MG63 (cell line): ENCODE data around the gene TNFAIP3. TPM values are rescaled to one million over a fixed set of nuclear protein-coding genes. Genes with fewer than 3 reads are reported as not detected.

Source experiments
- DNase-seq: peaks from one replicate; pipeline ENCODE4 v3.0.0-alpha.2; 2020
- H3K27me3 ChIP-seq: fragments of 250-450 bp; sonication (Bioruptor Pico); 2 replicates; pipeline ENCODE4 v1.5.1; 2020; ENCODE audit warnings: mild to moderate bottlenecking, moderate library complexity
- H3K36me3 ChIP-seq: fragments of 250-450 bp; sonication (Bioruptor Pico); 2 replicates; pipeline ENCODE4 v1.5.1; 2020; ENCODE audit warnings: mild to moderate bottlenecking, moderate library complexity
- H3K4me3 ChIP-seq: fragments of 250-450 bp; sonication (Bioruptor Pico); 2 replicates; pipeline ENCODE4 v1.5.1; 2020; ENCODE audit warnings: mild to moderate bottlenecking, moderate library complexity
- H3K9me3 ChIP-seq: fragments of 250-450 bp; sonication (Bioruptor Pico); 2 replicates; pipeline ENCODE4 v1.5.1; 2020; ENCODE audit warnings: mild to moderate bottlenecking, moderate library complexity
- total RNA-seq: library from RNA; depleted of rRNA; stranded (reverse); fragments of >200 nt; shearing (Covaris generic); gene quantifications from 2 replicates; pipeline ENCODE4 v1.2.3, GENCODE V29; 2014; ENCODE audit warnings: low replicate concordance

TNFAIP3 gene
- total RNA-seq, 1 experiment from 2014 or later = 2.4 TPM

DNA sequence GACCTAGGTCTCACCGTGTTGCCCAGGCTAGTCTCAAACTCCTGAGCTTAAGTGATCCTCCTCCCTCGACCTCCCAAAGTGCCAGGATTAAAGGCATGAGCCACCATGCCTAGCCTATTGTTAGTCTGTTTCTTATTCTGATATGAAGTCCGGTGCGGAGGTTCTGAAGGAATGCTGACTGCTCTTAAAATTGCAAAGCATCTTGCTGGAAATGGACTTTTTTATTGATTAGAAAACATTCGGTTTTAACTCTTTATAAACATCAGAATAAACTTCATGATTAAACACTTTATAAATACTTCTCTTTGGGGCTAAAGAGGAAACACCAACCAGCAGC is 3.2 kb downstream of the TNFAIP3 start:
- Histone ChIP-seq H3K27me3 (no peaks in the 10 kb centered on the region), H3K4me3 (no peak overlapping the region), H3K9me3 (peaks cover 2% of the 10 kb centered on the region; the same call in 1 of the 2 replicates), H3K36me3 (peaks cover 18% of the 10 kb centered on the region)
- DNase-seq = no peak

DNA sequence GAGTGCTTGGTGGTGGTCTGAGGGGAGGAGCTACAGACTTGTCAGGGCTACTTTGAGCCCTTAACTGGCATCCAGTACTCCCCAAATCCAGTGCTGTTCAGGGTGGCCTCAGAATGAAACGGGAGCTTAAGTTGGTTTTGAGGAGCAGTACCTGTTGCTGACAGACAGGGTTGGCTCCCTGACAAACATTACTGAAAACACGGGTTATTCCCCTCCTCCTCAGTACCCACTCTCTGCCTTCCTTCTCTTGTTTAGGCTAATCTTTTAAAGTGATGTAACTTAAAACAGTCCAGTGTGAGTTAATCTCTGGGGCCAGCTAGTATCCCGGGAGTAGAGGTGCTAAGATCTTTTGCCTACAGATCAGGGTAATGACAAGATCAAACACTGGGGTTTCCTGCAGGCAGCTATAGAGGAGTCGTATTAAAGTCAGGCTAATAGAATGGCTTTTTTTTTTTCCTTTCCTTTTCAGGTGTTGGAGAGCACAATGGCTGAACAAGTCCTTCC is 3.7 kb downstream of the TNFAIP3 start:
- H3K27me3 ChIP-seq = no peaks in the 10 kb centered on the region
- DNase-seq = no peak
- H3K4me3 ChIP-seq = no peak overlapping the region
- peaks cover 2% of the 10 kb centered on the region; the same call in 1 of the 2 replicates for H3K9me3 ChIP-seq
- H3K36me3 ChIP-seq = peaks cover 21% of the 10 kb centered on the region

DNA sequence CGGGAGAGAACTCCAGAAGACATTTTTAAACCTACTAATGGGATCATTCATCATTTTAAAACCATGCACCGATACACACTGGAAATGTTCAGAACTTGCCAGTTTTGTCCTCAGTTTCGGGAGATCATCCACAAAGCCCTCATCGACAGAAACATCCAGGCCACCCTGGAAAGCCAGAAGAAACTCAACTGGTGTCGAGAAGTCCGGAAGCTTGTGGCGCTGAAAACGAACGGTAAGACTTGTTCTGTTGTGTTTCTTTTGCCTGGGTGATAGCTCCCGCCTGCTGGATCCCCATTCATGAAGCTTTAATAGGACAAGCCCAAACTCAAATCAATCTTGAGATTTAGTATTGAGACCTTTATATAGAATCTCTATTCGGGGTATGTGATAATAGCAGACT is 4.2 kb downstream of the TNFAIP3 start:
- Histone ChIP-seq H3K9me3 (peaks cover 2% of the 10 kb centered on the region; the same call in 1 of the 2 replicates), H3K27me3 (no peaks in the 10 kb centered on the region), H3K4me3 (no peak overlapping the region), H3K36me3 (peaks cover 26% of the 10 kb centered on the region)
- no peak for DNase-seq

DNA sequence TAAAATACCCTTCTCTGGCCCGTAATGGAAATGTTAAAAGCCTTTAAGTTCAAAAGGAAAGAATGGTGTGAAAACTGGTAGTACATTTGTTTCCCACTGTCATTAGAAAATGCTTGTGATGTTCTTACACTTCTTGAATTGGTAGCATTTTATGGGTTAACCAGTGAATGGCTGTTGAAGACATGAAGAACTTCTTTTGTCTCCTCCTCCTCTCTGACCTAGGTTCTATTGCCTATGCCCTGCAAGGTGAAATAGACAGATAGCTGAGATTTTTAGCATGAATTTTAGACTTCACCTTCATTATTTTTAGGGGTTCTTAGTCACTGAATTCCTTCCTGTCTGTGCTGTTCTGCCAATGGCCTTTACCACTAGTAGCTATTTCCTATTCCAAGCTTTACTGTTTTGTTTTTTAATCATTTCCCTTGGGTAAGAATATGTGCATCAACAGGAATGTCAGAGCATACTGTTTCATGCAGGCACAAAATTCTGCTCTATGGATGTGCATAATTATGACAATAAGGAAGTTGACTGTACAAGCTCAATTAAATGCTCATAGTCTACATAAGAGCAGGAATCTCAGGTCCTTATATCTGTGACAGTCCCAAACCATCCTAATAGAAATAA is 4.9 kb downstream of the TNFAIP3 start:
- peaks cover 31% of the 10 kb centered on the region for H3K36me3 ChIP-seq
- H3K9me3 ChIP-seq = peaks cover 2% of the 10 kb centered on the region; the same call in 1 of the 2 replicates
- no peak for DNase-seq
- no peaks in the 10 kb centered on the region for H3K27me3 ChIP-seq
- H3K4me3 ChIP-seq = no peak overlapping the region

DNA sequence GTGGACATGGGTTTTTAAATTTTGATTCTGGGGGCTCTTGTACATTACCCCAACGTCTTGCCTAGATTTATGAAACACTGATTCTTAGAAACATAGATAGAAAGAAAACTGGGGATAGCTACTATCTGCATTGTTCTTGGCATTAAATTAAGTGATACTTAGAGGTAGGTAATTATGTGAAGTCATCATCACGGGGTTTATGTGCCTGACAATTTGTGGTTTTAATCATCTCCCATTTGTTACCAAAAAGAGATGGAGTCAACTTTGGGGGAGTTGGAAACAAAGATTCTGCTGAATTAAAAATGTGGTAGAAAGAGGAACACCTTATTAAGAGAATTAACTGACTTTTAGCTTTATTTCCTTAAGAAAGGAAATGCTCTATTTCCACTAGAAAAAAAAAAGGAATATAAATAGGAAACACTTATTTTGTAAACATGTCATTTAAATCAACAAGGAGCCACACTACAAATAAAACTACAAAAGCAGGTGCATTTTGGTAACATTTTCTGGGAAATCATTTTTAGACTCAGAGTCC is 5.6 kb downstream of the TNFAIP3 start:
- no peak overlapping the region for H3K4me3 ChIP-seq
- DNase-seq = no peak
- H3K27me3 ChIP-seq = no peaks in the 10 kb centered on the region
- H3K36me3 ChIP-seq = peaks cover 38% of the 10 kb centered on the region
- peaks cover 2% of the 10 kb centered on the region; the same call in 1 of the 2 replicates for H3K9me3 ChIP-seq

DNA sequence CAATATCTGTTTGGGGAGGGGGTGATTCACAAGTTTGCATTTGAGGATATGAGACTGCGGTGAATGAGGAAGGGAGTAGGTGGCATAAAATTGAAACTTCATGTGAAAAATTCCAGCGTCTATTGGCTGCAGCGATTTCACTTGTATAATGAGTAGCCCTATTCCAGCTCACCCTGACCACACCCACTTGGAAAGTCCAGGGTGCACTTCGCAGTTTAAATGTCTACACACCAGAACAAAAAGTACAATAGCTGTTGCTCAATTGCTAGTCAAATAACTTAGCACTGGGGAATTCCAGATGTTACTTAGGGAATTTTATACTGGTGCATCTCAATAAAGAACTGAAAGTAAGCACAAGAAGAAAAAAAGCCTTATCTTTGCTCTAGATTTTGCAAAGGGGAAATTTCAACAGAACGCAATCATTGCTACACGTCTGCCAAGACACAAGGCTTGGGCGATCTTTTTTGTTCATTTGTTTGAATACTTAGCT is 6.3 kb downstream of the TNFAIP3 start:
- DNase-seq = peak; percentile 33
- Histone ChIP-seq H3K27me3 (no peaks in the 10 kb centered on the region), H3K36me3 (peaks cover 43% of the 10 kb centered on the region), H3K4me3 (no peak overlapping the region), H3K9me3 (peaks cover 2% of the 10 kb centered on the region; the same call in 1 of the 2 replicates)

DNA sequence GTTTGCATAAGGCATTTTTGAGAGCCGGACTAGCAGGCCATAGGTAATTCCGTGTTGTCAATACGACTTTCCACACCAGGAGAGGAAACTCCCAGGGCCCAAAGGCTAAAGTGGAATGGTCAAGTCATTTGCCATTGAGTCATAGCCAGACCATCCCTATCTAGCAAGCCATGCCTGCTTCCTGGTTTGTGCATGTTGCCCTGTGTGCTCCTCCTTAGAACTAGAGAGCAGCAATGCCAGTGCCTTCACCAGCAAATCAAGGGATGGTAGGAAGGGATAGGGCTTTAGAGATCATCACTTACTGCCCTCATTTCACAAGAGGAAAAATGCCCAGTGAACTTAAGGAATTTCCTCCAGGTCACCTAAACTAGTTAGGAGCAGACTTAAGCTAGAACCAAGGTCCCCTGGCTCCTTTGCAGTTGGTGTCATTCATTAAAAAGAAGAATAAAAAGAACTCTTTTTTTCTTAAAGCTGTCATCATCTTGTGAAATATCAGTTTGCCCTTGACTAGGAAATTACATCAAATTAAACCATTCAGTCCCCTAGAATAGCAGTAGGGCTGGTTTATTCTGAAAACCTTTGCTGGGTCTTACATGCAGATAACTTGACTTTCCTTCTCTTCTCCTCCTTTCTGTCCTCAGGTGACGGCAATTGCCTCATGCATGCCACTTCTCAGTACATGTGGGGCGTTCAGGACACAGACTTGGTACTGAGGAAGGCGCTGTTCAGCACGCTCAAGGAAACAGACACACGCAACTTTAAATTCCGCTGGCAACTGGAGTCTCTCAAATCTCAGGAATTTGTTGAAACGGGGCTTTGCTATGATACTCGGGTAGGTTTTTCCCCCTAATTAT is 7.4 kb downstream of the TNFAIP3 start:
- peaks cover 2% of the 10 kb centered on the region; the same call in 1 of the 2 replicates for H3K9me3 ChIP-seq
- no peak overlapping the region for H3K4me3 ChIP-seq
- no peak for DNase-seq
- peaks cover 47% of the 10 kb centered on the region for H3K36me3 ChIP-seq
- H3K27me3 ChIP-seq = no peaks in the 10 kb centered on the region

DNA sequence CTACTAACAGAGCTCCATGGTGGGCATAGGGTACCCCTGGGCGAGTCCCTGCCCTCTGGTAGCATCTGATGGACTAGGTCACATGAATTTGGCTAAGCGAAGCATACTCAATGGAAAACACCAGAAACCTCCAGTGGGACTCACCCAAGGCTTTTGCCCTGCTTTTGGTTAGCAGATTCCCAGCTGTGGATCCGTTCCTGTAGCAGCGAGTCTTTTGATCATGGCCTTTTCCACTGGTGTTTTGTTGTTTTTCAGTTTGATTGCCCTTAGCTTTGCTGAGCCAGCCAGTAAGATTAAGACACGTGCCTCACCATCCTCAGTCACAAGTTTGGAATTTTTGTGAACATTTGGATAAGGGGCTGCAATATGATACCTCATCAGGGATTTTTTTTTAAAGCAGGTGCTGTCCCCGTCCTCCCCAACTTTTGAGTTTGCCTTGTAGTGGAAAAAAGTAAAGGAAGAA is 8.0 kb downstream of the TNFAIP3 start:
- H3K36me3 ChIP-seq = peaks cover 47% of the 10 kb centered on the region
- H3K4me3 ChIP-seq = no peak overlapping the region
- no peak for DNase-seq
- H3K9me3 ChIP-seq = peaks cover 2% of the 10 kb centered on the region; the same call in 1 of the 2 replicates
- H3K27me3 ChIP-seq = no peaks in the 10 kb centered on the region

DNA sequence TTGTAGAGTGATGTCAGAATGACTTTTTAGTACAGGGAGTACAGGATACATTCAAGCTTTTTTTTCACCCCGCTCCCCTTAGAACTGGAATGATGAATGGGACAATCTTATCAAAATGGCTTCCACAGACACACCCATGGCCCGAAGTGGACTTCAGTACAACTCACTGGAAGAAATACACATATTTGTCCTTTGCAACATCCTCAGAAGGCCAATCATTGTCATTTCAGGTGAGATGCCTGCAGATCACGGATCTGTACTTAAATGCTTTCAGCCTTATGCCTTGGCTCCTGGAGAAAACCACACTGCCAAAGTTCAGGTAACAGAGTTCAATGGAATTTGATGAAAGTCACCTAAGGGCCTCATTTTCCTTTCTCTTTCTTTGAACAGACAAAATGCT is 8.5 kb downstream of the TNFAIP3 start:
- Histone ChIP-seq H3K27me3 (no peaks in the 10 kb centered on the region), H3K9me3 (peaks cover 2% of the 10 kb centered on the region; the same call in 1 of the 2 replicates), H3K4me3 (no peak overlapping the region), H3K36me3 (peaks cover 47% of the 10 kb centered on the region)
- no peak for DNase-seq

DNA sequence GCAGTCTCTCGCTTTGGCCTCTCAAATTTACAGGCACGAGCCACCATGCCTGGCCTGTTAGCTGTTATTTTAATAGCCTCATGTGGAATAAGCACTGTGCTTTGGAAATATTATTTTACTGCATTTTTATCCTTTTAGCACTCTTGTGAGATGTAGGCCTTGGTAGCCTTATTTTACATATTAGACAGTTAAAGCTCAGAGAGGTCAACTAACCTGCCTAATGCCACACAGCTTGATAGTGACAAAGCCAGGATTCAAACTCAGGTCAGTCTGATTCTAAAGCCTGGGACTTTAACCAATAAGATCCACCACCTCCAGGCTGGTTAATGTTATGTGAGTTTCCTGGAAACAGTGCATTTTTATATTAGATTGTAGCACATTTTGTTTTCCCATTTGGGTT is 9.5 kb downstream of the TNFAIP3 start:
- Histone ChIP-seq H3K4me3 (no peak overlapping the region), H3K36me3 (peaks cover 49% of the 10 kb centered on the region), H3K27me3 (no peaks in the 10 kb centered on the region), H3K9me3 (peaks cover 2% of the 10 kb centered on the region; the same call in 1 of the 2 replicates)
- DNase-seq = no peak

DNA sequence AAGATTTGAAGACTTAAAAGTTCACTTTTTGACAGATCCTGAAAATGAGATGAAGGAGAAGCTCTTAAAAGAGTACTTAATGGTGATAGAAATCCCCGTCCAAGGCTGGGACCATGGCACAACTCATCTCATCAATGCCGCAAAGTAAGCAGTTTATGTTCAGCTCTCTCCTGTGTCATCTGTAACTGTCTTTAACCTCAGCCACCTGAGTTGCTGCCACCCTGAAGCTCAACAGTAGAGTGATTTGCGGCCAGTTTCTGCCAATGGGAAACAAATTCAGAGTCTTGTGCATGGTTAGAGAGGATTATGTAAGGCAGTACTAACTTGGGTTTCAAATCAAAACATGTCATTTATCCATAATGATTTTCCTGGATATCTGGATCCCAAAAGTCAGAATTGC is 10.1 kb downstream of the TNFAIP3 start:
- no peak for DNase-seq
- no peak overlapping the region for H3K4me3 ChIP-seq
- no peaks in the 10 kb centered on the region for H3K9me3 ChIP-seq
- peaks cover 49% of the 10 kb centered on the region for H3K36me3 ChIP-seq
- H3K27me3 ChIP-seq = no peaks in the 10 kb centered on the region

DNA sequence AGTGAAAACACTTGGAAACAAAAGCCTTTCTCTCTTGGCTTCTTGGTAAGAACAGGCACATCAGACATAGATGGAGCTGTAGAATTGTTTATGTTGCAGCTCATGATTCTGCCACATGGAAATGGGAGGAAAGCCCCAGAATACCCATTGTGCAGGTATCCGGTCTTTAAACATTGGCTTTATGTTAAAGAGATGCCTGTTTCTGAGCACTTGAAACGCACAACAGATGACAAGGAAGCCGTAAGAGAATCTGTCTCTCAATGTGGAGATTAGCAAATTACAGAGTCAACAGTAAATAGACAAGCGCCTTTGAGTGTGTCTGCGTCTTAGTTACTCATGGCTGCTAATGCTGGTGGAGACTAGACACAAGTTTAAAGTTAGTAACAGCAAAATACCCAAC is 10.5 kb downstream of the TNFAIP3 start:
- H3K36me3 ChIP-seq = peaks cover 49% of the 10 kb centered on the region
- no peaks in the 10 kb centered on the region for H3K27me3 ChIP-seq
- no peaks in the 10 kb centered on the region for H3K9me3 ChIP-seq
- DNase-seq = no peak
- no peak overlapping the region for H3K4me3 ChIP-seq

DNA sequence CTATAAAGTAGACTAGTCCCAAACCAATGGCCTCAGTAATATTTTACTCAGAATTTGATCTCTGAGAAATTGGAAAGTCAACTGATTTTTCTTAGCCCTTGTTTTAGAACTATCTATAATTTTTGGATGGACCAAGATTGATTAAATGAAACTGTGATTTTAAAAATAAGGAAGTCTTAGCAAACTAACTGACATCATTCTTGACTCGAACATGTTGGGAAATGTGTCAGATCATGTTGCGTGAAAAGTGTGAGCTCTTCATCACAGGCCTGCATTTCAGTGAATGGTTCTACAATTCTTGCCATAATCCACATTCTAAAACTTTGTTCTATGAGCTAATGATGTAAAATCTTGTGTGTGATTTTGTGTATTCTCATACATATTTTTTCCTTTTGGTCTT is 11.0 kb downstream of the TNFAIP3 start:
- no peak overlapping the region for H3K4me3 ChIP-seq
- H3K9me3 ChIP-seq = no peaks in the 10 kb centered on the region
- H3K36me3 ChIP-seq = peaks cover 49% of the 10 kb centered on the region
- DNase-seq = no peak
- no peaks in the 10 kb centered on the region for H3K27me3 ChIP-seq

DNA sequence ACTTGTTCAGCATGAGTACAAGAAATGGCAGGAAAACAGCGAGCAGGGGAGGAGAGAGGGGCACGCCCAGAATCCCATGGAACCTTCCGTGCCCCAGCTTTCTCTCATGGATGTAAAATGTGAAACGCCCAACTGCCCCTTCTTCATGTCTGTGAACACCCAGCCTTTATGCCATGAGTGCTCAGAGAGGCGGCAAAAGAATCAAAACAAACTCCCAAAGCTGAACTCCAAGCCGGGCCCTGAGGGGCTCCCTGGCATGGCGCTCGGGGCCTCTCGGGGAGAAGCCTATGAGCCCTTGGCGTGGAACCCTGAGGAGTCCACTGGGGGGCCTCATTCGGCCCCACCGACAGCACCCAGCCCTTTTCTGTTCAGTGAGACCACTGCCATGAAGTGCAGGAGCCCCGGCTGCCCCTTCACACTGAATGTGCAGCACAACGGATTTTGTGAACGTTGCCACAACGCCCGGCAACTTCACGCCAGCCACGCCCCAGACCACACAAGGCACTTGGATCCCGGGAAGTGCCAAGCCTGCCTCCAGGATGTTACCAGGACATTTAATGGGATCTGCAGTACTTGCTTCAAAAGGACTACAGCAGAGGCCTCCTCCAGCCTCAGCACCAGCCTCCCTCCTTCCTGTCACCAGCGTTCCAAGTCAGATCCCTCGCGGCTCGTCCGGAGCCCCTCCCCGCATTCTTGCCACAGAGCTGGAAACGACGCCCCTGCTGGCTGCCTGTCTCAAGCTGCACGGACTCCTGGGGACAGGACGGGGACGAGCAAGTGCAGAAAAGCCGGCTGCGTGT is 11.6 kb downstream of the TNFAIP3 start:
- DNase-seq = no peak
- no peaks in the 10 kb centered on the region for H3K9me3 ChIP-seq
- H3K27me3 ChIP-seq = no peaks in the 10 kb centered on the region
- H3K4me3 ChIP-seq = no peak overlapping the region
- H3K36me3 ChIP-seq = peaks cover 48% of the 10 kb centered on the region

DNA sequence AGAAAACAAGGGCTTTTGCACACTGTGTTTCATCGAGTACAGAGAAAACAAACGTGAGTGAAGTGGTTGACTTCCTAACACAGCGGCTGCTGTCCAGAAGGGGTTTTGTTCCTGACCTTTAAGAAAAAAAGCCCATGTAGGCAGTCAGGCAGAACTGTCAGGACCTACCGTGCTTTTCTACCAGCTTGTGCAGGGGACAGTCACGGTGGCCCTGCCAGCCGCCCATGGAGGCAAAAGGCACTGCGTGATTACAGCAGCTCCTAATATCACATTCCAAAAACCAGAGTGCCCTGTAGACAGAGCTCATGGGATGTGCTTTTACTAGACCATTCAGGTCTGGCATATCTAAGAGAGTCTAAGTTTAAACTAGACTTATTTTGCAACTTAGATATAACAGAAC is 12.2 kb downstream of the TNFAIP3 start:
- no peaks in the 10 kb centered on the region for H3K9me3 ChIP-seq
- H3K36me3 ChIP-seq = peaks cover 41% of the 10 kb centered on the region
- no peaks in the 10 kb centered on the region for H3K27me3 ChIP-seq
- DNase-seq = no peak
- H3K4me3 ChIP-seq = no peak overlapping the region

DNA sequence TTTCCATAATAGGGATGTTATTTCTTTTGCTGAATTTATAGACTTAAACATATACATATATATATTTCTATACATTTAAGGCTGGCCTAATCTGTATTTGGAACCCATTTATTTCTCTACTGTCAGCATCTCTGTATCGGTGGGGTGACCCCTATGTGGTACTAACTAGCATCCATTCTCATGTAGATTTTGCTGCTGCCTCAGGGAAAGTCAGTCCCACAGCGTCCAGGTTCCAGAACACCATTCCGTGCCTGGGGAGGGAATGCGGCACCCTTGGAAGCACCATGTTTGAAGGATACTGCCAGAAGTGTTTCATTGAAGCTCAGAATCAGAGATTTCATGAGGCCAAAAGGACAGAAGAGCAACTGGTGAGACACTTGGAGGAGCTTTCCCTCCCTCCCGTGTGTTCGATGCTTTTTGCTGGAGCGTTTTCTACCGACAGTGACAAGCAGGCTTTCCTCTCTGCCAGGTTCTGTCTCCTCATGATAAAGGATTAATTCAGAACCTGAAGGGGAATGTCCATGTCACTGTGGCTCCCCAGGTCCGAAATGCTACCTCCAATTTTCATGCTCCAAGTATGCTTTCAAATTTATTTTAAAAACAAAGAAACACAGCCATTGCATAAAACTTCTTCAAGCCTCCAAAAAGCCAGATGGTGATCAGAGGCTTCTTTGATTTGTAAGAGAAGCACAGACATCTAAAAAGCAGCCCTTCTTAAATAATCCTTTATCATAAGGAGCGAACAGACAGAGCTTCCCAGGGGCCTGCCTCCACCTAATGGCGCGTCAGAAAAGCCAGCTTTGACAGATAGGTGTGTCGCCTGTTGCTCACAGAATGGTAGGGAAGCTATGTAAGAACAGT is 13.1 kb downstream of the TNFAIP3 start:
- Histone ChIP-seq H3K9me3 (no peaks in the 10 kb centered on the region), H3K36me3 (peaks cover 33% of the 10 kb centered on the region), H3K27me3 (no peaks in the 10 kb centered on the region), H3K4me3 (no peak overlapping the region)
- DNase-seq = no peak
